ENCODE measurements around the gene ATP11C.

The ATP11C gene

GRCh38 chrX:139680356-139680755, 252.5 kb downstream of the ATP11C start:
- in situ Hi-C loops (cut with MboI; ENCODE audit: low pct_unique_long_range_greater_than_20kb, low sequenced_read_pairs), result no loop called here
- DNase-seq, result no peak

All from KBM-7 (cell line).